H7 (cell line): ENCODE data around the gene NELL2. TPM values are rescaled to one million over a fixed set of nuclear protein-coding genes. Genes with fewer than 3 reads are reported as not detected.

Experiments used
- DNase-seq: peaks from one replicate; pipeline ENCODE4 v3.0.0; 2012
- H3K27me3 ChIP-seq: 2 replicates; pipeline ENCODE4 v1.6.0; 2011; ENCODE audit warnings: mild to moderate bottlenecking, low read length; ENCODE audit not compliant: control insufficient read depth, insufficient read depth
- H3K36me3 ChIP-seq: replicated peaks from 2 replicates; pipeline ENCODE4 v1.5.1; 2011; ENCODE audit warnings: low read length; ENCODE audit not compliant: control insufficient read depth, insufficient read depth
- H3K4me3 ChIP-seq: 2 replicates; pipeline ENCODE4 v1.5.1; 2011; ENCODE audit warnings: low read depth, mild to moderate bottlenecking, control low read depth, low read length, moderate library complexity; ENCODE audit not compliant: insufficient read depth
- total RNA-seq: library from RNA; depleted of rRNA; stranded (reverse); fragments of >200 nt; shearing (Covaris generic); gene quantifications from 2 replicates; pipeline ENCODE4 v1.2.3, GENCODE V29; 2014

Gene NELL2
- total RNA-seq, 1 experiment from 2014 or later, result 35.7 TPM

GRCh38 chr12:44667461-44667860 is 208.7 kb downstream of the NELL2 start:
- Histone ChIP-seq H3K36me3 (no peaks in the 10 kb centered on the region), H3K27me3 (no peaks in the 10 kb centered on the region), H3K4me3 (no peak overlapping the region)
- no peak for DNase-seq

- no peak for DNase-seq
- Histone ChIP-seq H3K36me3 (no peaks in the 10 kb centered on the region; the same call in none of the 2 replicates), H3K4me3 (no peak overlapping the region), H3K27me3 (no peaks in the 10 kb centered on the region)
These were observed 212.8 kb downstream of the NELL2 start for GRCh38 chr12:44663291-44663690.

DNA sequence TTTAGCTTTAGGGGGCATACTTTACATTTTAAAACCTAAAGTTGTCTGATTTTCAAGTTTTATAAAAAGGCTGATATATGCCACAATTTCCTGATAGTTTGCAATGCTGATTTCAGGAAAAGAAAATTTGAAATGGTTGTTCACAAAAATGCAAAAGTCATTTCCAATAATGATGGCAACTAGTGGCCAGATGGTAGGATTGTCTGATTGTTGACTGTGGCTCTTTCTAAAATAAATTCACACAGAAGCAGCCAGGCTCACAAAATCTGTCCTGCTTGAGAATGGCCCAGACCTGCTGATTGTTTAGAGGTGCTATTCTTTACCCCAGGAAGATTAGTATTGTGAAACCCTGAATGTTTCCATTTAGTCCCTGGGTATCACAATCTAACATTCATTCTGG is 220.3 kb downstream of the NELL2 start:
- Histone ChIP-seq H3K36me3 (no peaks in the 10 kb centered on the region), H3K27me3 (no peaks in the 10 kb centered on the region), H3K4me3 (no peak overlapping the region)
- no peak for DNase-seq

DNA sequence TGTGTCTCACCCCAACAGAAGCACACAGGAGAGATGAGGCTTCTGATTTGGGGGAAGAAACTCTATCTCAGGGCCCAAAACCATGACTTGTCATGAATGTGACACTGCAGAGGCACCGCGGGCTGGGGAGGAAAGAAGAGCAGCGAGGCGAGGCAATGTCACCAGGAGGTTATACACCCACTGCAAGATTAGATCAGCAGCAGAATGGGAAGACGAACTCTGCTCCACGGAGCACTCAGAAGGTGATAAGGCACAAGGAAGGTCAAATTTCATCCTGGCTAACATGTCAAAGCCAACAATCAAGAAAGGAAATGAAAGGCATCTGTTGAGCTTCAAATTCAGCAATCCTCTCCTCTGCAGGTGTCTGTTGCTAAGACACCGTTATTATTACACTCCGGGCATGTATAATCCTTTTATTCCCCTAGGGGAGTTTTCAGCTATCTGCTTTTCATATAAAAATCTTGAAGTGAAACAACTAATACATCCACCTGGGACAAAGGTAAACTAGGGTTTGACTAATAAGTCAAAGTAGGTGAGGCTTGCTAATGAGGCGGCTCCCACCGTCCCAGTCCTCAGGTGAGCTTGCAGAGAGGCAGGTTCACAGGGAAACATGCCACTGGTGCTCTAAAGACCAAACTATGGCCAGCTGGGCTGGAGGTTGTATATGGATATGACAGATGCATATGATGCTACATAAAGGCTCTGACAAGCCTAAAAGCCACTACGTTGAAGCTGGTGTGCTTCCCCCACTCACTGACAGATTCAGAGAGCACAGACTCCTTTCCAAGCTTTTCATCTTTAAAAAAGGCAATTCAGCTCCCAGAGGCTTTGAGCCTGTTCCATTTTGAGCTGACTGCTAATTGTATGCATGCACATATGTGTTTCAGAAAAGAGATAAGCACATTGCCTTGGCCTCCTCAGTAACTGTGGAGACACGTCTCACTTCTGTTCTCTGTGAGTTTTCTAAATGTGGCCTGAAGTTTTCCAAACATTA is 221.2 kb downstream of the NELL2 start:
- Histone ChIP-seq H3K4me3 (no peak overlapping the region), H3K27me3 (no peaks in the 10 kb centered on the region), H3K36me3 (no peaks in the 10 kb centered on the region)
- no peak for DNase-seq

- Histone ChIP-seq H3K4me3 (no peak overlapping the region), H3K36me3 (no peaks in the 10 kb centered on the region), H3K27me3 (no peaks in the 10 kb centered on the region)
- no peak for DNase-seq
These were observed 222.1 kb downstream of the NELL2 start for GRCh38 chr12:44653861-44654527.

- Histone ChIP-seq H3K27me3 (no peaks in the 10 kb centered on the region), H3K36me3 (no peaks in the 10 kb centered on the region), H3K4me3 (no peak overlapping the region)
- DNase-seq, result no peak
These were observed 226.4 kb downstream of the NELL2 start for GRCh38 chr12:44649693-44650092.

DNA sequence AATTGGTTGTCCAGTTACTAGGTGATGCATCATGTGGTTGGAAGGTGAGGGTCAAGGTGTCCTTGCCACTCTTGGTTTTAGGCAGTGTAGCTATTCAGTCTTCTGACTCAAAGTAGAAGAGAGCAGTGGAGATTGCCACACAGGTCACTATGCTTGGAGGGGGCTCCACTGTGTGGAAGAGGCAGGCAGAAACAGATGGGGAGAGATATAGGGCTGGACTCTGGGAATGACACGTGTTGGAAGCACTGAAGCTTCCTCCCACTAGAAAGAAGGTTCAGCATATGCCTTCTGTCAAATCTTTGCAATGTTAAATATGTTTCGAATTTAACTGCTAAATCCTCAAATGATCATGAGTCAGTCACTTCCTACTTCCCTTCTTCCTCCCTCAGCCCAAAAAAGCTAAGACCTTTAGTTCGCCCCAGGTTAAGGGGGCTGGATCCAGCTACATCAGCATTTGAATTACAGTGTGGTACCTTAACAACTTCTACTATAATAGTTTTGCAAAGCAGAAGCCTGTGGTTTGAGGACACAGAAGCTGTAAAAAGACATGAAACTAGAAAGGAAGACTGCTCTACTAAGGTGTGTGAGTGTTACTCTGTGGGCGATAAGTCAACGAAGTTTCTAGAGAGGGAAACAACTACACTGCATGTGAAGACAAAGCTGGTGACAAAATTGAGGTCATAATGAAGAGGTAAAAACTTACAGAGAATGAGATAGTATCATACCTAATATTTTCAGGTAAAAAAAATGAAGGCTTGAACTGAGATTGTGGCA is 228.0 kb downstream of the NELL2 start:
- H3K27me3 ChIP-seq, result no peaks in the 10 kb centered on the region
- DNase-seq, result no peak
- H3K36me3 ChIP-seq, result no peaks in the 10 kb centered on the region
- no peak overlapping the region for H3K4me3 ChIP-seq

GRCh38 chr12:44640427-44641190 is 235.5 kb downstream of the NELL2 start:
- Histone ChIP-seq H3K36me3 (no peaks in the 10 kb centered on the region), H3K27me3 (no peaks in the 10 kb centered on the region), H3K4me3 (no peak overlapping the region)
- no peak for DNase-seq

DNA sequence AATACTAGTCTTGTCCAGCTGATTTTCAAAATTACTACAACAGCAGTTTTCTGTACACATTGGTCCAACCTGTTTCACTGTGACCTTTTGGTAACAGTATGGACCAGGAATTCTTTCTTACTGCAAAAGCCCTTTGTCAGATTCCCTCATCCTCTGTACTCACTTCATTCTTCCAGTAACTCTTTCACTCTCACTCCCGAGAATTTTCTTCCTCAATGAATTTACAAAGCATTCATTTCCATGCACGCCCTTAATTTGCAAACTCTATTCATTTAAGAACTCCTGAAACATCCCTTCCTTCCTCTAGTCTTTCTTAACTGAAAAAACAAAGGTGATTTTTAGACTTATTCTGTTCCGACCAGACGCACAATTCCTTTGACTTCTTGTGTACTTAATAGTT is 238.2 kb downstream of the NELL2 start:
- no peak overlapping the region for H3K4me3 ChIP-seq
- no peaks in the 10 kb centered on the region for H3K36me3 ChIP-seq
- no peak for DNase-seq
- no peaks in the 10 kb centered on the region for H3K27me3 ChIP-seq

GRCh38 chr12:44628180-44628579 is 247.9 kb downstream of the NELL2 start:
- H3K27me3 ChIP-seq, result no peaks in the 10 kb centered on the region
- DNase-seq, result no peak
- H3K36me3 ChIP-seq, result no peaks in the 10 kb centered on the region
- no peak overlapping the region for H3K4me3 ChIP-seq

DNA sequence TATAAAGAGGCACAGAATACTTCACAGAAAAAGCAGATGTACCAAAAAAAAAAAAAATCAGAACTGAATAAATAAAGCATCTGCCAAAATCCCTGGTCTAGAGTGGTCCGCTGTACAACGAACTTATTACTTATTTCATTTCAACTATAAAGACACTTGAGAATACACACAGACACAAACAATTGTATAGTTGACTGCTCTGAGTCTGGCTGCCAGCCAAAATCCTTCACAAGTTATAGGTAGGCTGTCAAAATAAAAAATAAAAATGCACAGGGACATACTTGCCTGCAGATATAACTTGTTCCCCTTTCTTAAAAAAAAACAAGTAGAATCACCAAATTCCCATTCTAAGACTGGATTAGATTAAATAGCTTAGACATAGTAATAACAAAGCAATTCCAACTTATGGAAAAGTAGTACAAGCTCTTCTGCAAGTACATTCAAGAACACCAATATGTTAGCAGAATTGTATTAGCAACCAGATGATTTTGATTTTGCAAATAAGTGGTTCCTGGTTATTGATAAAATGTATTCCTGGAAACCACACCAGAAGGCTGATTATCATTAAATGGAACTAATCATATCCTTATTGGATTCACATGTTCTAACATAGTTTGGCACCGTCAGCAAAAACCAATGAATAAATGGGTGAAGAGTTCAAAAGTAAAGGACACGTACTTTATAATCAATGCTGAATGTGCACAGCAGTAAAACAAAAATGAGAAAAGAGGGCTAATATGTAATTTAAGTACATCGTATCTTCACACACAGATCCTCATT is 248.5 kb downstream of the NELL2 start:
- Histone ChIP-seq H3K4me3 (no peak overlapping the region), H3K36me3 (no peaks in the 10 kb centered on the region), H3K27me3 (no peaks in the 10 kb centered on the region)
- no peak for DNase-seq

DNA sequence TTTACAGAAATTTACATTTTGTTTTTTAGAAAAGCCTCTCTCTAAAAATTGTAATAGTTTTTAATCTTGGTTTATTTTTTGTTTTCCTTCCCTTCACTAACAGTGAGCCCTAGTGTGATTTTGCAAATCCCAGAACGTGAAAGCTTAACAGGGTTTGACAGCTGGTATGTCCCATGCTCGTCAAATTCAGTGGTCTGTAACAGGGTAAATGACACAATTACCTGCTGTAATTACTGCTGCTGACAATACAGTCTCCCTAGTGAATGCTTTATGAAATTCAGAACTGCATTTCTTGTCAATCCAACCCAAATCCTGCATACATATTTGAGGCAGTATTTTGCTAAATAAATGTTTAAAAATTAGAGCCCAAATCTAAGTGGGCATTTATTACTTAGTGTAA is 249.2 kb downstream of the NELL2 start:
- Histone ChIP-seq H3K4me3 (no peak overlapping the region), H3K27me3 (no peaks in the 10 kb centered on the region), H3K36me3 (no peaks in the 10 kb centered on the region)
- DNase-seq, result no peak

- no peaks in the 10 kb centered on the region for H3K36me3 ChIP-seq
- no peak overlapping the region for H3K4me3 ChIP-seq
- peak; percentile 6 for DNase-seq
- no peaks in the 10 kb centered on the region for H3K27me3 ChIP-seq
These were observed 257.2 kb downstream of the NELL2 start for GRCh38 chr12:44618946-44619345.
